Breast epithelium (tissue), 3 donors: ENCODE results near the gene NFATC4.

Experiments
- CTCF ChIP-seq, 3 donors: fragments of 450-650 bp; IDR thresholded peaks; one replicate each; pipeline ENCODE4 v1.5.1; 2016 to 2017; ENCODE audit warnings: antibody characterized with exemption in 3 of 3, mild to moderate bottlenecking in 3 of 3, moderate library complexity in 3 of 3
- POLR2A ChIP-seq: fragments of 450-650 bp; IDR thresholded peaks from one replicate; pipeline ENCODE4 v1.6.1; 2016; ENCODE audit warnings: antibody characterized with exemption, mild to moderate bottlenecking, moderate library complexity

GRCh38 chr14:24337144-24337823 lies 30.7 kb upstream of the NFATC4 start:
- TF ChIP-seq CTCF (IDR thresholded peaks at IDR 0.05): no peak
- TF ChIP-seq POLR2A: no peak
